HepG2 (cell line): Measurements from ENCODE around the gene KIAA0319L. TPM values are rescaled to one million over a fixed set of nuclear protein-coding genes. Genes with fewer than 3 reads are reported as not detected.

Experiments
- ARHGAP35 ChIP-seq: sonication (generic); formaldehyde crosslinking; IDR thresholded peaks from 2 replicates; pipeline ENCODE4 v1.9.0; 2022; ENCODE audit warnings: mild to moderate bottlenecking, inconsistent platforms, moderate library complexity, missing genetic modification reagents, borderline replicate concordance
- CBX1 ChIP-seq: IDR thresholded peaks from one replicate; pipeline ENCODE4 v1.6.1; 2016; ENCODE audit warnings: antibody characterized with exemption, low read depth
- DNMT3B ChIP-seq: conservative IDR thresholded peaks from 2 replicates; pipeline ENCODE4 v1.6.1; 2016; ENCODE audit warnings: missing biosample characterization, control low read depth
- ELF1 ChIP-seq: sonication (generic); formaldehyde crosslinking; IDR thresholded peaks from 2 replicates; pipeline ENCODE4 v1.4.0; 2020; ENCODE audit warnings: missing genetic modification reagents
- HDAC6 ChIP-seq: fragments of 200-600 bp; sonication (generic); IDR thresholded peaks from 2 replicates; pipeline ENCODE4 v1.7.0; 2017; ENCODE audit warnings: mild to moderate bottlenecking, antibody characterized with exemption, low read length, low read depth
- JARID2 ChIP-seq: sonication (generic); formaldehyde crosslinking; IDR thresholded peaks from 2 replicates; pipeline ENCODE4 v1.8.1; 2023; ENCODE audit warnings: missing genetic modification reagents, inconsistent platforms; ENCODE audit not compliant: insufficient replicate concordance
- MAFF ChIP-seq: IDR thresholded peaks from 2 replicates; pipeline ENCODE4 v1.6.1; 2011; ENCODE audit warnings: low read depth, low read length, improper control_type of control experiment
- MAZ ChIP-seq, 2 experiments: sonication (generic) in 1 of 2; formaldehyde crosslinking in 1 of 2; IDR thresholded peaks; 2 replicates each; pipeline versions ENCODE4 v1.5.0 to v1.6.1; 2012 to 2020; ENCODE audit warnings: low read depth in 2 of 2, mild to moderate bottlenecking in 2 of 2, borderline replicate concordance in 1 of 2, improper control_type of control experiment in 1 of 2, low read length in 1 of 2, missing genetic modification reagents in 1 of 2, moderate library complexity in 1 of 2
- PHF21A ChIP-seq: sonication (generic); formaldehyde crosslinking; IDR thresholded peaks from 2 replicates; pipeline ENCODE4 v1.5.0; 2020; ENCODE audit warnings: mild to moderate bottlenecking, missing genetic modification reagents
- SOX13 ChIP-seq, 3 experiments: fragments of 450-650 bp in 1 of 3; sonication (generic) in 1 of 3; formaldehyde crosslinking in 1 of 3; IDR thresholded peaks in 2 of 3; conservative IDR thresholded peaks in 1 of 3; 2 replicates each; pipeline versions ENCODE4 v1.5.0 to v1.6.1; 2016 to 2020; ENCODE audit warnings: antibody characterized with exemption in 1 of 3, mild to moderate bottlenecking in 1 of 3, missing compliant biosample characterization in 1 of 3, missing genetic modification reagents in 1 of 3, moderate library complexity in 1 of 3
- TBL1XR1 ChIP-seq: fragments of 150-350 bp; IDR thresholded peaks from 2 replicates; pipeline ENCODE4 v1.6.1; 2014; ENCODE audit warnings: borderline replicate concordance, low read length; ENCODE audit not compliant: partially characterized antibody
- ZBTB37 ChIP-seq: sonication (generic); formaldehyde crosslinking; IDR thresholded peaks from 2 replicates; pipeline ENCODE4 v1.4.0; 2020; ENCODE audit warnings: mild to moderate bottlenecking, missing genetic modification reagents
- ZNF337 ChIP-seq: sonication (generic); formaldehyde crosslinking; IDR thresholded peaks from 2 replicates; pipeline ENCODE4 v1.5.1; 2020; ENCODE audit warnings: missing genetic modification reagents, low read depth, mild to moderate bottlenecking, borderline replicate concordance
- ZNF382 ChIP-seq: sonication (generic); formaldehyde crosslinking; IDR thresholded peaks from 2 replicates; pipeline ENCODE4 v1.5.0; 2020; ENCODE audit warnings: missing genetic modification reagents, mild to moderate bottlenecking, borderline replicate concordance
- ZNF569 ChIP-seq: sonication (generic); formaldehyde crosslinking; IDR thresholded peaks from 2 replicates; pipeline ENCODE4 v1.5.0; 2020; ENCODE audit warnings: mild to moderate bottlenecking, missing genetic modification reagents, moderate library complexity, borderline replicate concordance
- ZNF652 ChIP-seq: IDR thresholded peaks from 2 replicates; pipeline ENCODE4 v1.6.1; 2016; ENCODE audit warnings: low read depth, borderline replicate concordance
- ZSCAN20 ChIP-seq: sonication (generic); formaldehyde crosslinking; IDR thresholded peaks from 2 replicates; pipeline ENCODE4 v1.4.0; 2020; ENCODE audit warnings: missing genetic modification reagents, mild to moderate bottlenecking, borderline replicate concordance
- polyA plus RNA-seq, 8 experiments: library from polyadenylated mRNA; depleted of rRNA in 3 of 8; stranded (reverse) in 7 of 8; unstranded in 1 of 8; fragments of >200 nt; fragmentation: Illumina TruSeq in 4 of 8; extraction: Trizol in 4 of 8; gene quantifications; 2 replicates each; pipeline versions ENCODE4 v1.2.1 to v1.2.3, GENCODE V29; 2011 to 2016; ENCODE audit warnings: low read depth in 4 of 8, missing spikeins in 1 of 8, mixed read lengths in 1 of 8; ENCODE audit not compliant: insufficient read depth in 1 of 8
- total RNA-seq, 5 experiments: library from RNA; depleted of rRNA; stranded (reverse); fragments of >200 nt; fragmentation: Illumina TruSeq; extraction: Trizol; gene quantifications; 2 replicates each; pipeline ENCODE4 v1.2.3, GENCODE V29; 2016; ENCODE audit warnings: low read depth in 1 of 5
- TF ChIP-seq, protein P1 (sequence below): sonication (generic); formaldehyde crosslinking; IDR thresholded peaks from 2 replicates; pipeline ENCODE4 v1.4.0; 2020; ENCODE audit warnings: missing genetic modification reagents, borderline replicate concordance
- TF ChIP-seq, protein P2 (sequence below): sonication (generic); formaldehyde crosslinking; IDR thresholded peaks from 2 replicates; pipeline ENCODE4 v1.8.0; 2022; ENCODE audit warnings: low read depth, missing genetic modification reagents
- TF ChIP-seq, protein P3 (sequence below): sonication (generic); formaldehyde crosslinking; IDR thresholded peaks from 2 replicates; pipeline ENCODE4 v1.4.0; 2020; ENCODE audit warnings: missing genetic modification reagents

Gene KIAA0319L
- total and polyA plus RNA-seq, 2 of the 13 experiments (the other 11 are each of a cell fraction or from before 2014, with no cell fraction given): 33.4 to 82.6 TPM

GRCh38 chr1:35555601-35556477, 1.4 kb downstream of the KIAA0319L start (continued):
- no peak for TF ChIP-seq ZBTB37 (CRISPR knock-in tag)
- no peak for TF ChIP-seq ZNF569 (CRISPR knock-in tag)
- TF ChIP-seq ARHGAP35: no peak
- TF ChIP-seq, protein P1, sequence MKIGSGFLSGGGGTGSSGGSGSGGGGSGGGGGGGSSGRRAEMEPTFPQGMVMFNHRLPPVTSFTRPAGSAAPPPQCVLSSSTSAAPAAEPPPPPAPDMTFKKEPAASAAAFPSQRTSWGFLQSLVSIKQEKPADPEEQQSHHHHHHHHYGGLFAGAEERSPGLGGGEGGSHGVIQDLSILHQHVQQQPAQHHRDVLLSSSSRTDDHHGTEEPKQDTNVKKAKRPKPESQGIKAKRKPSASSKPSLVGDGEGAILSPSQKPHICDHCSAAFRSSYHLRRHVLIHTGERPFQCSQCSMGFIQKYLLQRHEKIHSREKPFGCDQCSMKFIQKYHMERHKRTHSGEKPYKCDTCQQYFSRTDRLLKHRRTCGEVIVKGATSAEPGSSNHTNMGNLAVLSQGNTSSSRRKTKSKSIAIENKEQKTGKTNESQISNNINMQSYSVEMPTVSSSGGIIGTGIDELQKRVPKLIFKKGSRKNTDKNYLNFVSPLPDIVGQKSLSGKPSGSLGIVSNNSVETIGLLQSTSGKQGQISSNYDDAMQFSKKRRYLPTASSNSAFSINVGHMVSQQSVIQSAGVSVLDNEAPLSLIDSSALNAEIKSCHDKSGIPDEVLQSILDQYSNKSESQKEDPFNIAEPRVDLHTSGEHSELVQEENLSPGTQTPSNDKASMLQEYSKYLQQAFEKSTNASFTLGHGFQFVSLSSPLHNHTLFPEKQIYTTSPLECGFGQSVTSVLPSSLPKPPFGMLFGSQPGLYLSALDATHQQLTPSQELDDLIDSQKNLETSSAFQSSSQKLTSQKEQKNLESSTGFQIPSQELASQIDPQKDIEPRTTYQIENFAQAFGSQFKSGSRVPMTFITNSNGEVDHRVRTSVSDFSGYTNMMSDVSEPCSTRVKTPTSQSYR: peak; percentile 86
- no peak for TF ChIP-seq ZNF337 (CRISPR knock-in tag)
- no peak for TF ChIP-seq MAZ (IDR thresholded peaks at IDR 0.05; ENCODE audit: borderline replicate concordance, low read depth, low read length)
- no peak for TF ChIP-seq MAZ (CRISPR knock-in tag; IDR thresholded peaks at IDR 0.05; ENCODE audit: low read depth)
- no peak for TF ChIP-seq ELF1 (CRISPR knock-in tag)
- peak; percentile 48 for TF ChIP-seq TBL1XR1
- TF ChIP-seq ZNF652: no peak
- TF ChIP-seq CBX1: no peak
- no peak for TF ChIP-seq ZNF382
- TF ChIP-seq JARID2 (CRISPR knock-in tag): no peak
- no peak; the same call in 1 of the 2 replicates for TF ChIP-seq DNMT3B (CRISPR knock-in tag)
- TF ChIP-seq SOX13 (IDR thresholded peaks at IDR 0.05): no peak
- TF ChIP-seq SOX13 (CRISPR knock-in tag; conservative IDR thresholded peaks at IDR 0.05 in 1 of 2, IDR thresholded peaks at IDR 0.05 in 1 of 2): peak in 1 of 2 experiments; percentile 91; a peak in 2 of 4 replicates
- no peak for TF ChIP-seq ZSCAN20 (CRISPR knock-in tag)
- TF ChIP-seq MAFF: no peak
- no peak; the same call in 1 of the 2 replicates for TF ChIP-seq PHF21A (CRISPR knock-in tag)
- no peak for TF ChIP-seq HDAC6
- TF ChIP-seq, protein P2, sequence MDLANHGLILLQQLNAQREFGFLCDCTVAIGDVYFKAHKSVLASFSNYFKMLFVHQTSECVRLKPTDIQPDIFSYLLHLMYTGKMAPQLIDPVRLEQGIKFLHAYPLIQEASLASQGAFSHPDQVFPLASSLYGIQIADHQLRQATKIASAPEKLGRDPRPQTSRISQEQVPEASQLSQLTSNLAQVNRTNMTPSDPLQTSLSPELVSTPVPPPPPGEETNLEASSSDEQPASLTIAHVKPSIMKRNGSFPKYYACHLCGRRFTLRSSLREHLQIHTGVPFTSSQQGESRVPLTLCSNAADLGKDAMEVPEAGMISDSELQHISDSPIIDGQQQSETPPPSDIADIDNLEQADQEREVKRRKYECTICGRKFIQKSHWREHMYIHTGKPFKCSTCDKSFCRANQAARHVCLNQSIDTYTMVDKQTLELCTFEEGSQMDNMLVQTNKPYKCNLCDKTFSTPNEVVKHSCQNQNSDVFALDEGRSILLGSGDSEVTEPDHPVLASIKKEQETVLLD (CRISPR knock-in tag): no peak
- TF ChIP-seq, protein P3, sequence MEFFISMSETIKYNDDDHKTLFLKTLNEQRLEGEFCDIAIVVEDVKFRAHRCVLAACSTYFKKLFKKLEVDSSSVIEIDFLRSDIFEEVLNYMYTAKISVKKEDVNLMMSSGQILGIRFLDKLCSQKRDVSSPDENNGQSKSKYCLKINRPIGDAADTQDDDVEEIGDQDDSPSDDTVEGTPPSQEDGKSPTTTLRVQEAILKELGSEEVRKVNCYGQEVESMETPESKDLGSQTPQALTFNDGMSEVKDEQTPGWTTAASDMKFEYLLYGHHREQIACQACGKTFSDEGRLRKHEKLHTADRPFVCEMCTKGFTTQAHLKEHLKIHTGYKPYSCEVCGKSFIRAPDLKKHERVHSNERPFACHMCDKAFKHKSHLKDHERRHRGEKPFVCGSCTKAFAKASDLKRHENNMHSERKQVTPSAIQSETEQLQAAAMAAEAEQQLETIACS (CRISPR knock-in tag): no peak
